H1 (cell line): ENCODE measurements around the gene COL16A1. TPM values are rescaled to one million over a fixed set of nuclear protein-coding genes. Genes with fewer than 3 reads are reported as not detected.

Experiments used
- CTCF ChIA-PET: fragments of 300-600 bp; sonication (Branson Sonifier 250); formaldehyde crosslinking; loops from one replicate; lab custom pipeline; 2021; ENCODE audit not compliant: partially characterized antibody; lab: Charles Lee
- POLR2A ChIA-PET: fragments of 300-600 bp; sonication (Branson Sonifier 250); formaldehyde crosslinking; loops from one replicate; lab custom pipeline; 2021; ENCODE audit warnings: inconsistent platforms; ENCODE audit not compliant: partially characterized antibody; lab: Charles Lee
- DNase-seq, 2 experiments: peaks; one replicate each; pipeline versions ENCODE4 v3.0.0 to v3.0.0-alpha.2; 2010 to 2022; ENCODE audit warnings: low spot score in 2 of 2, low read depth in 1 of 2, mixed read lengths in 1 of 2
- FAIRE-seq: peaks from 2 replicates; lab custom pipeline; 2011; peaks lifted over from hg19 to GRCh38; lab: Jason Lieb, UNC
- H2AFZ ChIP-seq: 2 replicates; pipeline ENCODE4 v1.8.1; 2012; ENCODE audit warnings: low read length, inconsistent platforms
- H2AK5ac ChIP-seq: 2 replicates; pipeline ENCODE4 v1.6.1; 2013; ENCODE audit warnings: low read depth, low read length
- H2BK120ac ChIP-seq: replicated peaks from 2 replicates; pipeline ENCODE3; 2013; ENCODE audit warnings: low read depth, low read length, inconsistent platforms
- H2BK12ac ChIP-seq: 2 replicates; pipeline ENCODE4 v1.6.1; 2013; ENCODE audit warnings: low read depth, low read length
- H2BK15ac ChIP-seq: 2 replicates; pipeline ENCODE4 v1.6.1; 2013; ENCODE audit warnings: low read length
- H2BK20ac ChIP-seq: 2 replicates; pipeline ENCODE4 v1.6.1; 2013; ENCODE audit warnings: low read length
- H2BK5ac ChIP-seq: 2 replicates; pipeline ENCODE4 v1.6.1; 2013; ENCODE audit warnings: low read depth, low read length
- H3K14ac ChIP-seq: 2 replicates; pipeline ENCODE4 v1.6.1; 2013; ENCODE audit warnings: inconsistent platforms; ENCODE audit not compliant: insufficient read length
- H3K18ac ChIP-seq: 2 replicates; pipeline ENCODE4 v1.6.1; 2013; ENCODE audit warnings: low read length; ENCODE audit errors: extremely low read depth
- H3K23ac ChIP-seq: 2 replicates; pipeline ENCODE4 v1.6.1; 2013; ENCODE audit warnings: inconsistent platforms; ENCODE audit not compliant: insufficient read length
- H3K23me2 ChIP-seq: 2 replicates; pipeline ENCODE4 v1.6.1; 2013; ENCODE audit warnings: low read depth, low read length
- H3K27ac ChIP-seq: 2 replicates; pipeline ENCODE4 v1.6.1; 2011; ENCODE audit warnings: low read depth, low read length, inconsistent platforms
- H3K27me3 ChIP-seq, 4 experiments: replicated peaks in 1 of 4; 1 replicate in 1 of 4; 2 replicates in 3 of 4; pipeline versions ENCODE4 v1.6.1 to v1.8.1; 2011 to 2013; ENCODE audit warnings: low read length in 3 of 4, mild to moderate bottlenecking in 3 of 4, inconsistent platforms in 2 of 4, mixed read lengths in 2 of 4, moderate library complexity in 1 of 4; ENCODE audit not compliant: control insufficient read depth in 3 of 4, insufficient read depth in 3 of 4; ENCODE audit errors: extremely low read depth in 1 of 4
- H3K36me3 ChIP-seq, 4 experiments: 2 replicates each; pipeline versions ENCODE4 v1.6.1 to v1.8.1; 2011 to 2013; ENCODE audit warnings: mild to moderate bottlenecking in 4 of 4, low read length in 3 of 4, moderate library complexity in 2 of 4, control low read depth in 1 of 4, inconsistent platforms in 1 of 4; ENCODE audit not compliant: insufficient read depth in 4 of 4, control insufficient read depth in 2 of 4
- H3K4ac ChIP-seq: replicated peaks from 2 replicates; pipeline ENCODE3; 2013; ENCODE audit warnings: low read length, low read depth, mixed read lengths, inconsistent platforms; ENCODE audit not compliant: insufficient read length
- H3K4me1 ChIP-seq, 4 experiments: replicated peaks in 1 of 4; 1 replicate in 1 of 4; 2 replicates in 3 of 4; pipeline versions ENCODE4 v1.6.1 to v1.8.1; 2011 to 2013; ENCODE audit warnings: low read length in 3 of 4, inconsistent platforms in 2 of 4, mixed read lengths in 1 of 4; ENCODE audit not compliant: insufficient read depth in 4 of 4, control insufficient read depth in 3 of 4
- H3K4me2 ChIP-seq, 2 experiments: 2 replicates each; pipeline versions ENCODE4 v1.6.1 to v1.8.1; 2011 to 2013; ENCODE audit warnings: low read depth in 2 of 2, low read length in 2 of 2, control low read depth in 1 of 2, inconsistent platforms in 1 of 2, mild to moderate bottlenecking in 1 of 2; ENCODE audit not compliant: insufficient read depth in 1 of 2
- H3K4me3 ChIP-seq, 4 experiments: fragments of 200-600, 300-600 bp in 1 of 4; sonication (generic), shearing (Covaris generic), sonication (Bioruptor Twin) in 1 of 4; 2 replicates each; pipeline versions ENCODE4 v1.5.1 to v1.8.1; 2011 to 2016; ENCODE audit warnings: low read length in 4 of 4, low read depth in 3 of 4, control low read depth in 2 of 4, inconsistent platforms in 2 of 4, mild to moderate bottlenecking in 2 of 4, mixed read lengths in 1 of 4, moderate library complexity in 1 of 4; ENCODE audit not compliant: insufficient read depth in 2 of 4; ENCODE audit errors: extremely low read depth in 1 of 4
- H3K56ac ChIP-seq: replicated peaks from 2 replicates; pipeline ENCODE3; 2013; ENCODE audit warnings: low read depth, mild to moderate bottlenecking, mixed read lengths, low read length, inconsistent platforms; ENCODE audit not compliant: insufficient read length
- H3K79me1 ChIP-seq: 2 replicates; pipeline ENCODE4 v1.6.1; 2013; ENCODE audit warnings: low read depth, low read length, control low read depth
- H3K79me2 ChIP-seq, 2 experiments: 2 replicates each; pipeline versions ENCODE4 v1.6.1 to v1.8.1; 2012 to 2013; ENCODE audit warnings: low read length in 2 of 2, mild to moderate bottlenecking in 2 of 2, inconsistent platforms in 1 of 2; ENCODE audit not compliant: insufficient read depth in 2 of 2, control insufficient read depth in 1 of 2
- H3K9ac ChIP-seq, 4 experiments: replicated peaks in 1 of 4; 1 replicate in 1 of 4; 2 replicates in 3 of 4; pipeline versions ENCODE4 v1.6.1 to v1.8.1; 2011 to 2013; ENCODE audit warnings: low read depth in 3 of 4, low read length in 3 of 4, control low read depth in 2 of 4, mild to moderate bottlenecking in 2 of 4, moderate library complexity in 2 of 4, inconsistent platforms in 1 of 4; ENCODE audit errors: extremely low read depth in 1 of 4
- H3K9me3 ChIP-seq, 2 experiments: 2 replicates each; pipeline versions ENCODE4 v1.6.1 to v1.8.1; 2012 to 2013; ENCODE audit warnings: mild to moderate bottlenecking in 2 of 2, moderate library complexity in 2 of 2, control low read depth in 1 of 2, inconsistent platforms in 1 of 2, low read depth in 1 of 2, low read length in 1 of 2, mixed read lengths in 1 of 2; ENCODE audit not compliant: insufficient read depth in 2 of 2
- H4K20me1 ChIP-seq, 2 experiments: replicated peaks in 1 of 2; 2 replicates each; pipeline versions ENCODE3 to v1.8.1; 2011 to 2013; ENCODE audit warnings: inconsistent platforms in 2 of 2, low read length in 2 of 2, mild to moderate bottlenecking in 1 of 2; ENCODE audit not compliant: insufficient read depth in 2 of 2, control insufficient read depth in 1 of 2
- H4K5ac ChIP-seq: 2 replicates; pipeline ENCODE4 v1.6.1; 2013; ENCODE audit warnings: low read length, low read depth, mixed read lengths, inconsistent platforms; ENCODE audit not compliant: insufficient read length
- H4K8ac ChIP-seq: 2 replicates; pipeline ENCODE4 v1.8.0; 2013; ENCODE audit warnings: mild to moderate bottlenecking, moderate library complexity, low read length, inconsistent platforms; ENCODE audit not compliant: insufficient read depth; ENCODE audit errors: extremely low read depth
- H4K91ac ChIP-seq: replicated peaks from 2 replicates; pipeline ENCODE3; 2013; ENCODE audit warnings: low read length, mixed read lengths, inconsistent platforms; ENCODE audit not compliant: insufficient read length
- ASH2L ChIP-seq: fragments of 200-600, 300-600 bp; sonication (generic); IDR thresholded peaks from one replicate; pipeline ENCODE4 v1.7.1; 2017; ENCODE audit warnings: low read length
- BRCA1 ChIP-seq: IDR thresholded peaks from 2 replicates; pipeline ENCODE4 v1.6.1; 2012; ENCODE audit warnings: low read depth, low read length, improper control_type of control experiment
- CBX5 ChIP-seq: fragments of 300-800, 300-1000 bp; sonication (generic); IDR thresholded peaks from 2 replicates; pipeline ENCODE4 v1.7.1; 2016; ENCODE audit warnings: antibody characterized with exemption, low read length, low read depth
- CHD1 ChIP-seq: IDR thresholded peaks from 2 replicates; pipeline ENCODE4 v1.6.1; 2012; ENCODE audit warnings: low read depth, low read length, improper control_type of control experiment
- EGR1 ChIP-seq: IDR thresholded peaks from 2 replicates; pipeline ENCODE4 v1.6.1; 2011; ENCODE audit warnings: low read depth, low read length, borderline replicate concordance
- EZH2 ChIP-seq: fragments of 200-600 bp; sonication (generic); IDR thresholded peaks from 2 replicates; pipeline ENCODE4 v1.7.1; 2012; ENCODE audit warnings: low read depth, mild to moderate bottlenecking, moderate library complexity, low read length, inconsistent platforms; ENCODE audit not compliant: severe bottlenecking
- KDM5A ChIP-seq: fragments of 200-600 bp; IDR thresholded peaks from 2 replicates; pipeline ENCODE4 v1.7.1; 2012; ENCODE audit warnings: mild to moderate bottlenecking, low read length, inconsistent platforms, mixed read lengths
- PHF8 ChIP-seq: fragments of 200-600 bp; sonication (generic); conservative IDR thresholded peaks from 2 replicates; pipeline ENCODE4 v1.7.1; 2012; ENCODE audit warnings: low read depth, mild to moderate bottlenecking, inconsistent platforms, low read length, moderate library complexity
- POLR2AphosphoS5 ChIP-seq: IDR thresholded peaks from 2 replicates; pipeline ENCODE4 v1.6.1; 2011; ENCODE audit warnings: low read depth, low read length
- RNF2 ChIP-seq: fragments of 200-900, 300-1000 bp; sonication (generic); IDR thresholded peaks from 2 replicates; pipeline ENCODE4 v1.7.1; 2016; ENCODE audit warnings: borderline replicate concordance, low read depth, mild to moderate bottlenecking, antibody characterized with exemption, low read length; ENCODE audit not compliant: poor library complexity, severe bottlenecking; ENCODE audit errors: missing control alignments
- SP4 ChIP-seq: IDR thresholded peaks from 2 replicates; pipeline ENCODE4 v1.6.1; 2012; ENCODE audit warnings: low read length, inconsistent platforms
- SRF ChIP-seq: IDR thresholded peaks from 2 replicates; pipeline ENCODE4 v1.6.1; 2011; ENCODE audit warnings: mild to moderate bottlenecking, low read depth, low read length, moderate library complexity
- WGBS, 2 experiments: shearing (Covaris generic) in 1 of 2; methylation state at CpG; one replicate each; pipeline versions ENCODE4 v1.1.6 to v1.1.7; 2013 to 2015; ENCODE audit warnings: low lambda C conversion rate in 2 of 2, mixed read lengths in 2 of 2, inconsistent platforms in 1 of 2, low coverage in 1 of 2, missing lambda C conversion rate in 1 of 2; ENCODE audit not compliant: insufficient replicate concordance in 2 of 2, insufficient coverage in 1 of 2, insufficient read length in 1 of 2; ENCODE audit errors: extremely low coverage in 1 of 2, missing lambda C conversion rate in 1 of 2; 5-methylcytosine and 5-hydroxymethylcytosine counted together
- polyA plus RNA-seq, 7 experiments: library from polyadenylated mRNA; depleted of rRNA in 3 of 7; stranded (reverse) in 5 of 7; unstranded in 2 of 7; fragments of >200 nt in 5 of 7; fragments of 200-250 nt in 2 of 7; gene quantifications; 1 replicate in 5 of 7; 2 replicates in 1 of 7; 4 replicates in 1 of 7; pipeline versions ENCODE4 v1.2.1 to v1.2.3, GENCODE V29; 2011 to 2013; ENCODE audit warnings: missing spikeins in 2 of 7, mixed read lengths in 2 of 7
- total RNA-seq: library from RNA; stranded (reverse); fragmentation: NEBNext Ultra II Directional; extraction: Animal tissue kit (Norgen Biotek cat#: 25700); gene quantifications from 2 replicates; pipeline ENCODE4 v1.2.1, GENCODE V29; 2021
- TF ChIP-seq, protein P1 (sequence below): IDR thresholded peaks from 2 replicates; pipeline ENCODE4 v1.6.1; 2012; ENCODE audit warnings: inconsistent platforms

The COL16A1 gene
- total and polyA plus RNA-seq, 2 of the 8 experiments (the other 6 are each of a cell fraction or from before 2014, with no cell fraction given), result 2.0 to 10.5 TPM

DNA sequence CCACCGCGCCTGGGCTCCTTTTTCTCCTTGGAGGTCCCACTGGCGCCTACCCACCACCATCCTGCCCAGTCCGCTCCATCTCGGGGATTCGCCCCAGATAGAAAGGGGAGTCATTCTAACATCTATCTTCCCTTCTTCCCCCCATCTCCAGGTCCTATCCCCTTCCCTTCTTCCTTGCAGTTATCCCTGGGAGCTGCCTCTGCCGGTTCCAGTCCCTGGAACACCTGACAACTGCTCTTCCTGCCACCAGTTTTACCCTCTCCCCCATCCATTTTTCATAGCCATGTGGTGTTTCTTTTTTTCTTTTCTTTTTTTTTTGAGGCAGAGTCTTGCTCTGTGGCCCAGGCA is 12.0 kb upstream of the COL16A1 start:
- no peak for FAIRE-seq
- Histone ChIP-seq H3K36me3 (no peaks in the 10 kb centered on the region), H3K56ac (no peak overlapping the region), H3K4me2 (peak overlapping the region; percentile 52 to 94), H3K27ac (no peak overlapping the region), H3K14ac (no peak overlapping the region), H2BK5ac (no peak overlapping the region; the same call in 1 of the 2 replicates), H3K4me1 (peaks cover 0 to 5% (median 3%) of the 10 kb centered on the region in 4 experiments; a peak in 4 of 7 replicates), H3K23ac (no peak overlapping the region), H3K23me2 (peaks cover 11% of the 10 kb centered on the region), H4K8ac (no peak overlapping the region), H2AFZ (peak overlapping the region; percentile 54; the same call in 1 of the 2 replicates), H2BK15ac (no peak overlapping the region; the same call in 1 of the 2 replicates), H2AK5ac (no peak overlapping the region), H4K91ac (no peak overlapping the region), H2BK120ac (no peak overlapping the region), H3K9me3 (no peaks in the 10 kb centered on the region), H3K4me3 (peak overlapping the region; percentile 30 to 67 (median 58); a peak in 6 of 8 replicates), H3K27me3 (no peaks in the 10 kb centered on the region; a peak in 1 of 7 replicates), H3K79me1 (no peaks in the 10 kb centered on the region), H4K20me1 (no peaks in the 10 kb centered on the region), H3K18ac (peak overlapping the region; percentile 71), H3K9ac (no peak overlapping the region; a peak in 1 of 7 replicates), H2BK12ac (no peak overlapping the region; the same call in 1 of the 2 replicates), H2BK20ac (no peak overlapping the region), H3K4ac (no peak overlapping the region), H4K5ac (no peak overlapping the region), H3K79me2 (no peaks in the 10 kb centered on the region)
- ChIA-PET CTCF (interaction anchor here (0.6 to 11.5 kb wide), 28 partner anchors 7 to 604 kb away, joined by 3 to 181 read pairs (median 10); partner anchors contain the start of genes COL16A1 and SPOCD1), POLR2A (interaction anchor here (0.9 to 6.2 kb wide), 6 partner anchors 12 to 71 kb away, joined by 3 to 43 read pairs (median 4); partner anchors contain the start of genes COL16A1 and PEF1)
- 2% methylated on average over 5 of the region's 7 CpGs; no CpG with 5 or more reads in 1 of the 2 experiments for WGBS, 2 experiments
- TF ChIP-seq EZH2 (no peak), ASH2L (no peak), EGR1 (no peak), CBX5 (no peak), RNF2 (no peak), SP4 (no peak), BRCA1 (no peak), CHD1 (no peak), KDM5A (no peak), SRF (no peak), PHF8 (no peak), POLR2AphosphoS5 (no peak)
- TF ChIP-seq, protein P1, sequence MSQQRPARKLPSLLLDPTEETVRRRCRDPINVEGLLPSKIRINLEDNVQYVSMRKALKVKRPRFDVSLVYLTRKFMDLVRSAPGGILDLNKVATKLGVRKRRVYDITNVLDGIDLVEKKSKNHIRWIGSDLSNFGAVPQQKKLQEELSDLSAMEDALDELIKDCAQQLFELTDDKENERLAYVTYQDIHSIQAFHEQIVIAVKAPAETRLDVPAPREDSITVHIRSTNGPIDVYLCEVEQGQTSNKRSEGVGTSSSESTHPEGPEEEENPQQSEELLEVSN, result no peak
- DNase-seq, result no peak
